ENCODE data around the gene NUP214.
"Not testable (repeated sequence)": the region's sequence is repeated elsewhere in the genome, so short reads cannot be mapped to it uniquely, and the experiment has no call there.

NUP214 gene

GRCh38 chr9:131116281-131117120 is 8.9 kb upstream of the NUP214 start:
- DNase-seq (ENCODE audit: low read depth), result no peak

- DNase-seq (ENCODE audit: low read depth), result no peak
Observed at GRCh38 chr9:131117121-131117761, 8.1 kb upstream of the NUP214 start.

DNA sequence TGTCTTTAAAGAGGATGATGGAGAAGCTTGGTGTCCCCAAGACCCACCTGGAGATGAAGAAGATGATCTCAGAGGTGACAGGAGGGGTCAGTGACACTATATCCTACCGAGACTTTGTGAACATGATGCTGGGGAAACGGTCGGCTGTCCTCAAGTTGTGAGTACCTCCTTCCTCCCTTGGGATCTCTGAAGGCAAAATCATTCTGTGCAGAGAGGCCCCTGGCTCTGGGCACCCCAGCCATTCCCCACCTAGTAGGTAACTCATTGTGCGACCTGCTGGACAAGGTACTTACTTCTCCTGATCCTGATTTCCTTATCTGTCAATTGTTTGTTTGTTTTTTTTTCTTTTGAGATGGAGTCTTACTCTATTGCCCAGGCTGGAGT is 7.6 kb upstream of the NUP214 start:
- DNase-seq (ENCODE audit: low read depth), result no peak

DNA sequence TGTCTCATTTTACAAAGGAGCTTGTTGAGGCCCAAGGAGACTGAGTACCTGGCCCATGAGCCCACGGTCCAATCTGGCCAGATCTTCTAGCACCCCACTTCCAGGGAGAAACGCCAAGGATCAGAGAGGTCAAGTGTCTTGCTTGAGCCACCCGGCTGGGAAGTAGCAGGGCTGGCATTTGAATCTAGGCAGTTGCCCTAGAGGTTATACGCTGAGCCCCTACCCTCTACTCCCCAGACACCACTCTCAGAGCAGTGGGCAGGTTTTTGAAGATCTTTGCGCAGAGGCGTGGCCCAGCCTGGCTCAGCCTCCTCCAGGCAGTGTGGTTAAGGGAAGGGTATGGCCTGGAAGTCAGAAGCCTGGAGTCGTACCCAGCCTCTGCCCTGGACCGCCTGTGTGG is 5.8 kb upstream of the NUP214 start:
- DNase-seq (ENCODE audit: low read depth), result no peak

DNA sequence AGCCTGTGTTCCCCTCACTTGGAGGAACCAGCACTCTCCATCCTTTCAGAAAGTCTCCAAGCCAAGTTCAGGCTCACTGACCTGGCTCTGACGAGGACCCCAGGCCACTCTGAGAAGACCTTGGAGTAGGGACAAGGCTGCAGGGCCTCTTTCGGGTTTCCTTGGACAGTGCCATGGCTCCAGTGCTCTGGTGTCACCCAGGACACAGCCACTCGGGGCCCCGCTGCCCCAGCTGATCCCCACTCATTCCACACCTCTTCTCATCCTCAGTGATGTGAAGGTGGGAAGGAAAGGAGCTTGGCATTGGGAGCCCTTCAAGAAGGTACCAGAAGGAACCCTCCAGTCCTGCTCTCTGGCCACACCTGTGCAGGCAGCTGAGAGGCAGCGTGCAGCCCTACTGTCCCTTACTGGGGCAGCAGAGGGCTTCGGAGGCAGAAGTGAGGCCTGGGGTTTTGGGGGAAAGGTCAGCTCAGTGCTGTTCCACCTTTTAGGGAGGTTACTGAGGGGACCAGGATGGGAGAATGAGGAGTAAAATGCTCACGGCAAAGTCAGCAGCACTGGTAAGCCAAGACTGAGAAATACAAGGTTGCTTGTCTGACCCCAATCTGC is 4.7 kb upstream of the NUP214 start:
- no peak for DNase-seq (ENCODE audit: low read depth)

GRCh38 chr9:131121346-131121745 is 4.0 kb upstream of the NUP214 start:
- no peak for DNase-seq (ENCODE audit: low read depth)

DNA sequence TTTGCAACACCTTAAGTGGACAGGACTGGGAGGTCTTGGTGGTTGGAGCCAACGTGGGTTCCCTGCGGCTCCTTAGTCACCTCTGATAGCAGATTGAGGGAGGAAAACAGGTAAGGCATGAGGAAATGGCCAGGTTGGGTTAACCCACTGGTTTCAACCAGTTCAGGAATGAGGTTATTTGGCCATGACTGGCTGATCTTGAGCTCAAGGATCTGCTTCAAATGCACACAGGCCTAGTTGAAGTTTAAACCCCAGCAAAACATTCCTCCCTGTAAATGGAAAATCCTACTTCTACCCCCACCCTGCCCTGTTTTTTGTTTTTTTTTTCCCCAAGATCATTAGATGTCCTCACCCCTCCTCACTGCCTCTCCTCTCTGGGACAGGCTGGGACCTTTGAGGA is 3.2 kb upstream of the NUP214 start:
- DNase-seq (ENCODE audit: low read depth), result no peak

DNA sequence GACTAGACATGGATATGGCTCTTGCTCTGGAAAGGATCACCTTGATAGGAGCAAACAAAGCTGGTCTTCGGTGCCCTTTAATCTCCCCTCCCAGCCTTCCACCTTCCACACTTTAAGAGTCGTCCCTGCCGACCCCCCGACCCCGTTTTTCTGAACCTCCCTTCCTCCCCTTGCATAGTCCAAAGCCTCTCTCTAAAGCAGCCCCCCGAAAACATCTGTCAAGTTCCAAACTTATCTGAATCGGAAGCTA is 423 bp upstream of the NUP214 start:
- DNase-seq (ENCODE audit: low read depth), result no peak

DNA sequence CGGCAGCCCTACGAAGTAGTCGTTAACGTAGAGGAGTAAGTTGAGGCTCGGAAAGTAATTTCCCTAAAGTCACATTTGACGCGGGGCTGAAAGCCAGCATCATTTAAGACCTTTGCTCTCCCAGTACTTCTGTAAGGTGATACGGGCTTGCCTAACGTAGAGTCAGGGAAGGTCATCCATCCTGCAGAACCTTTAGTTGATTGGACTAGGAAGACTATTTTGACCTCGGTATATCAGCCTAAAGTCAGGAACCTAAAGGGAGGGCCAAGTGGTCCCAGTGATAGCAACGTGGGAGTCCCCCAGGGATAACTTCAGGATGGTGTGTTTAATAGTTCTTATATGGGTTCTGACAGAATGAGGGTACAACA is 657 bp downstream of the NUP214 start:
- no peak for DNase-seq (ENCODE audit: low read depth)

DNA sequence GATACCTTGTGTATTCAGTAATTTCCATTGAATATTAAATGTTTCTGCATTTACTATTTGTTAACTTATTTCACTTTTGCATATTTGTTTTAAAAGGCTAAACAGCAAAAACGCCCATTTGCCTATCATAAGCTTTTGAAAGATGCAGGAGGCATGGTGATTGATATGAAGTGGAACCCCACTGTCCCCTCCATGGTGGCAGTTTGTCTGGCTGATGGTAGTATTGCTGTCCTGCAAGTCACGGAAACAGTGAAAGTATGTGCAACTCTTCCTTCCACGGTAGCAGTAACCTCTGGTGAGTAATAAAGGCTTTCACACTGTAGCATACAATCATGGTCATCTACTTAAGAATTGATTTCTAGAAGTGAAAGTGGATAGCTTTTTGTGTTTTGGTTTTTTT is 3.8 kb downstream of the NUP214 start:
- no peak for DNase-seq (ENCODE audit: low read depth)

- no peak for DNase-seq (ENCODE audit: low read depth)
Observed at GRCh38 chr9:131138676-131139075, 13.3 kb downstream of the NUP214 start.

DNA sequence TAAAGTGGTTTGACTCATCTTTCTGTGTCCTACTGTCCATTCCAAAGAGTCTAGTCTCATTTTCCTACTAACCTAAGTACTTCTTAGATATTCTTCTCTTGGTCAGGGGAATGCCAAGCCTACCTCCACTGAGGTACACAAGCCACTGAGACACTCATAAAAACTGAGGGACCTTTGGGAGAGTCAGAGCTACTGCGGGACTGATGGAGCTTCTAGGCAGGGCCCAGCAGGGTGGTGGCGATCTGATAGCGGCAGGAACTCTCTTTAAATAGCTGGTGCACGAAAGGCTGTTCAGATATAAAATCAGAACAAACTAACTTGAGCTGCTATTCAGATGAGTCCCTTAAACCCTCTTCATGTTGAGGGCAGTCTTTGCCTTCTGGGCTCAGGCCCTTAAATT is 14.7 kb downstream of the NUP214 start:
- DNase-seq (ENCODE audit: low read depth), result no peak

DNA sequence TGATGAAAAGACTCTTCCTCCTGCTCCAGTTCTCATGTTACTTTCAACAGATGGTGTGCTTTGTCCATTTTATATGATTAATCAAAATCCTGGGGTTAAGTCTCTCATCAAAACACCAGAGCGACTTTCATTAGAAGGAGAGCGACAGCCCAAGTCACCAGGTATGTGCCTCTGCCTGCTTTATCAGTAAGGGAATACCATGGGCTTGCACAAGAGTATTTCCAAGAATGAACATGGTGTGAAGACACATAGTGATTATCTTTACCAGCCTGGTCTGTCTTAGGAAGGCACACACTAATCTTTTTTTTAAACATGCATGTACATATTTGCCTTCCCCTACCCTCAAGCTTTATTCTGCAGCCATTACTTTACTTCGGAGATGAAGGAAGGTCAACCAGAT is 15.2 kb downstream of the NUP214 start:
- DNase-seq (ENCODE audit: low read depth), result no peak

DNA sequence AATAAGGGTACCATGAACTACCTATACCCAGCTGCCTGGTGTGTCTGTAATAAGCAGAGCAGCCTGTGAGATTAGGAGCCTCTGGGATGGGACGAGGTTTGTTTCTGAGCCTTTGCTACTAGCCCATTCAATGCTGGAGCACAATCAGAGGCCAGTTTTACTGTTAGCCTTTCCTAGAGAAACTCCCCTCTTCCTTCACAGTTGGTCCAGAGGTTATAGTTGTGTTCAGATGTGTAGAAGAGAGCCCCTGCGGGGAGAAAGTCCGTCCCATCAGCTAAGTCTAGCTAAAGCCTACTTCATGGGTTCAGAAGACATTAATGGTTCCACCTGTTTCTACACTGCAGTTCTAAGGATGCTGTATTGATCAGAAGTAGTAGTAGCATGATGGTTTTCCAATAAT is 16.8 kb downstream of the NUP214 start:
- no peak for DNase-seq (ENCODE audit: low read depth)

GRCh38 chr9:131144201-131144600 is 18.8 kb downstream of the NUP214 start:
- no peak for DNase-seq (ENCODE audit: low read depth)

DNA sequence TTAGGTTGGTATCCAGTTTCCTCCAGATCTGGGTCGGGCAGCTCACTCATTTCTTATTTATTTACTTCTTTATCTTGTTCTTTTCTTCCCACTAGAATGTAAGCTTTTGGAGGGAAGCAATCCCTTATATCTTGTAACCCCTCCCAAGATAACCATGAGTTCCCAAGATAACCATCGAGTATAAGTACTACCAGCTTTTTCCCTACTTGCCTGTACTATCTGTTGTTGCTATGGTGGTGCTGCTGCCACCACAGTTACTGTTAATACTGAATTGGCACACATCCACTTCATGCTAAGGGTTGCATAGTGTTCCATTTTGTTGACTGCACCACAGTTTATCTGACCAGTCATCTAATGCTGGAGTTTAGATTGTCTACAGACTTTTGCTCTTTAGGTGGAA is 19.9 kb downstream of the NUP214 start:
- no peak for DNase-seq (ENCODE audit: low read depth)

DNA sequence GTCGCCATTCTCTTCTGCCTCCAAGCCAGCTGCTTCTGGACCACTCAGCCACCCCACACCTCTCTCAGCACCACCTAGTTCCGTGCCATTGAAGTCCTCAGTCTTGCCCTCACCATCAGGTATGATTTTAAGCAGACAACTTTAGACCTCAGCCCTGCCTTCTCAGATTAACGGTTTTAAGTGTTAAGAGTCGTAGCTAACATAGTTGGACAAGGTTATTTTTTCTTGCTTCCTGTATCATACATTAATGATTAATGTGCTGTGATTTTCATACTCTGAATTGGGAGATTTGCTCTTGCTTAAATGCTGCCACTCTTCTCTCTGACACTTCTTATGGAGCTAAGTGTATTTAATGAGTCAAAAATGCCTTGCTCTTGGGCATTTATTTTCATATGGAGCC is 20.8 kb downstream of the NUP214 start:
- DNase-seq (ENCODE audit: low read depth), result no peak

GRCh38 chr9:131148276-131148675 is 22.9 kb downstream of the NUP214 start:
- no peak for DNase-seq (ENCODE audit: low read depth)

DNA sequence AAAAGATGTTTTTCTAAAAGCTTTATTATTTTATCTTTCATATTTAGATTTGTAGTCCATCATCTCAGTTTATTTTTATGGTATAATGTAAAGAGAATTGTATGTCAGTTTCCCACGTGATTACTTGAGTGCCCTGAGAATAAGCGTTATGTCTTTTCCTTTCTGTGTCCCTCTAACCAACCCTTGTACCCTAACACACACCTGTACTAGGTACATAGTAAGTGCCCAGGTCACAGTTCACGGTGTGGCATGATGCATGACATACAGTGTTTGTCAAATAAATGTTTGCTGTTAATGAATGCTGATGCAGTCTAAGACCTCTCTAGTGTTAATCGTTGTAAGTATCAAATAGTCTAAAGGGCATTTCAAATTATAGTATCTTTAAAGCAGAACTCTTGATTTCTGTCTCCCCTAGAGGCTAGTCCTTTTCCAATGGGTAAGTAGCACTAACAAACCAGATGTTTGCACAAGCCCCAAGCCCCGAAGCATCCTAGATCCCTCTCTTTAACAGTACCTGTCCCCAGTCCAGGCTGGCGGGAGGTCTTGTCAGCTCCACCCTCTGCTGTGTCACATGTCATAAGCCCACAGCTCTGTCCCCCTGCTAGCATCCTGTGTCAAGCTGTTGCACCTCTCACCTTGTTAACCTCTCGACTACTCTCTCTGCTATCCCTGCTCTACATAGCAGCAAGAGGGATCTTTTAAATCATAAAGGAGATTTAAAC is 23.7 kb downstream of the NUP214 start:
- no peak for DNase-seq (ENCODE audit: low read depth)

DNA sequence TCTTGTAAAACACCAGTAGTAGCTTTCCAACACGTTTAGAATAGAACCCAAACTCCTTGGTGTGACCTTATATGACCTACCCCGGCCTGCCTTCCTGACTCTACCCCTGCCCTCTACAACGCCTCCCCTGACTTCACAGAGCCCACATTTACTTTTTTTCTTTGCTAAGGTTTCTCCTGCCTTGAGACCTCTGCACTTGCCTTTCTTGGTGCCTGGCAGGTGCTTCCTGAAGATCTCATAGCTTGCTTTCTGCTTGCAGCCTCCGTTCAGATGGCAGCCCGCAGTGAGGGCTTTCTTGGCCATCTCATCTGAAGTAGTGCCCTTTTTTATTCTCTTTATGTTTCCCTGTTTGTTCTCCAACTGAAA is 24.3 kb downstream of the NUP214 start:
- DNase-seq (ENCODE audit: low read depth), result no peak

- no peak for DNase-seq (ENCODE audit: low read depth)
Observed at GRCh38 chr9:131153595-131153994, 28.2 kb downstream of the NUP214 start.

DNA sequence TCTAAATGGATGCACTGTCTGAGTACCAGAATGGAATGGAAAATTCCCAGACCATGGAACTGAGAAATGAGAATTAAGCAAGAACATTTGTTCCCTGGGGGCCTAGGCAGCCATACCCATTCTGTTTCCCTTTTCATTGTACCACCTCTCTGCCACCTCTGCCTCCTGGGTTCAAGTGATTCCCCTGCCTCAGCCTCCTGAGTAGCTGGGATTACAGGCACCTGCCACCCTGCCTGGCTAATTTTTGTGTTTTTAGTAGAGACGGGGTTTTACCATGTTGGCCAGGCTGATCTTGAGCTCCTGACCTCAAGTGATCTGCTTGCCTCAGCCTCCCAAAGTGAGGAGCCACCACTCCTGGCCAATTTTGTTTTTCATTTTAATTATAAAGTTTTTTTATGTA is 33.3 kb downstream of the NUP214 start:
- not testable (repeated sequence) for DNase-seq (ENCODE audit: low read depth)

- DNase-seq (ENCODE audit: low read depth), result no peak
Observed at GRCh38 chr9:131160416-131161112, 35.2 kb downstream of the NUP214 start.

Measured in iris pigment epithelial cell (primary cell).